ENCODE measurements around the gene IMP3. TPM values are rescaled to one million over a fixed set of nuclear protein-coding genes. Genes with fewer than 3 reads are reported as not detected.

Gene IMP3
- total RNA-seq, 2 donors from 2014 or later = 52.2 to 58.2 TPM

- Histone ChIP-seq H3K9ac (ENCODE audit: extremely low read depth, low read length, poor library complexity, severe bottlenecking) (peak overlapping the region; percentile 49), H3K36me3 (ENCODE audit: control insufficient read depth, insufficient read depth, low read length) (no peaks in the 10 kb centered on the region), H3K27me3 (ENCODE audit: control insufficient read depth, insufficient read depth, low read length, poor library complexity, severe bottlenecking) (no peaks in the 10 kb centered on the region), H3K27ac (ENCODE audit: low read depth, low read length) (no peak overlapping the region), H3K9me3 (ENCODE audit: control insufficient read depth, low read length) (no peaks in the 10 kb centered on the region), H3K4me3 (ENCODE audit: low read length) (peak overlapping the region; percentile 14), H3K4me1 (ENCODE audit: control insufficient read depth, insufficient read depth, low read length) (peaks cover 14% of the 10 kb centered on the region)
- 85 to 91% methylated on average over 11 of the region's 11 CpGs for WGBS, 2 experiments (ENCODE audit: insufficient coverage in 1 of 2, insufficient read length in 1 of 2)
- Mint-ChIP-seq H3K36me3 (ENCODE audit: low read depth) (peaks cover 3% of the 10 kb centered on the region), H3K9me3 (no peaks in the 10 kb centered on the region), H3K27ac (peak overlapping the region; percentile 96), H3K27me3 (ENCODE audit: insufficient read depth) (no peaks in the 10 kb centered on the region), H3K4me1 (peaks cover 19% of the 10 kb centered on the region), H3K4me3 (peak overlapping the region; percentile 29)
- DNase-seq = peak; percentile 72
- no peak for TF ChIP-seq CTCF (conservative IDR thresholded peaks at IDR 0.05)
Measured at GRCh38 chr15:75671730-75672602, 31.9 kb upstream of the IMP3 start.

- Histone ChIP-seq H3K4me1 (ENCODE audit: control insufficient read depth, insufficient read depth, low read length) (peaks cover 14% of the 10 kb centered on the region), H3K4me3 (ENCODE audit: low read length) (no peak overlapping the region), H3K36me3 (ENCODE audit: control insufficient read depth, insufficient read depth, low read length) (no peaks in the 10 kb centered on the region), H3K9me3 (ENCODE audit: control insufficient read depth, low read length) (no peaks in the 10 kb centered on the region), H3K27me3 (ENCODE audit: control insufficient read depth, insufficient read depth, low read length, poor library complexity, severe bottlenecking) (no peaks in the 10 kb centered on the region), H3K27ac (ENCODE audit: low read depth, low read length) (no peak overlapping the region), H3K9ac (ENCODE audit: extremely low read depth, low read length, poor library complexity, severe bottlenecking) (no peak overlapping the region)
- H3K9me3 Mint-ChIP-seq = no peaks in the 10 kb centered on the region
- WGBS, 2 experiments (ENCODE audit: insufficient coverage in 1 of 2, insufficient read length in 1 of 2) = 77 to 79% methylated on average over 6 of the region's 6 CpGs
- no peak overlapping the region for H3K27ac Mint-ChIP-seq
- no peak for TF ChIP-seq CTCF (conservative IDR thresholded peaks at IDR 0.05)
- DNase-seq = no peak
- H3K36me3 Mint-ChIP-seq (ENCODE audit: low read depth) = peaks cover 3% of the 10 kb centered on the region
- peaks cover 19% of the 10 kb centered on the region for H3K4me1 Mint-ChIP-seq
- no peak overlapping the region for H3K4me3 Mint-ChIP-seq
- H3K27me3 Mint-ChIP-seq (ENCODE audit: insufficient read depth) = no peaks in the 10 kb centered on the region
Measured at GRCh38 chr15:75669879-75670212, 29.8 kb upstream of the IMP3 start.

DNA sequence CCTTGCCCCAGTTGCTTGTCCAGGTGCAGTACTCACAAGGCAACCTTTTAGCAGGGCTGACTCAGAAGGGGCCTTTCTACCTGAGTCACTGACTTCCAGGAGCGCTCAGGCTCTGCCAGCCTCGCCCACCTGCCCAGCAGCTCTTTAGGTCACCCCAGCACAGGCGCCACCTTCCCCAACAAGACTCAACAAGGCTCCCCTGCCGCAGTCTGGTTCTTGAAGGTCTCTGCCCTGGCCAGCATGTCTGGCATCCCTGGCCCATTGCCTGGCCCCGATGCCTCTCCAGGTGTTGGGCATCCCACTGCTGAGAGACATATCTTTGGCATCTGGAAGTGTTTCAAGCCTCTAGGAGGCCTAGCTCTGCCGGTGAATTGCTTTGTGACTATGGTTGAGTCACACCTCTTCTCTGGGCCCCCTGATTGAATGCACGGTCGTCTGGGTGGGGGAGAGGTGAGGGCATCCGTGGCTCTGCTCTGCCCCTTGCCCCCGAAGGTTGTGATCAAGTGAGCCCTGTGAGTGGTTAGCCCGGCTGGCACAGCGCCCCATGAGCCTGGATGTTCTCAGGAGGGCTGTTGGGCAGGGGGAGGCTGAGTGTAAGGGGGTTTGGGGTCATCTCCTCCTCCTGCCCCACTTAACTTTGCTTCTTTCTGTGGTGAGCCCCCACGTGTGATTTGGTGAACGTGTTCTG, 29.3 kb upstream of the IMP3 start:
- Histone ChIP-seq H3K9me3 (ENCODE audit: control insufficient read depth, low read length) (no peaks in the 10 kb centered on the region), H3K36me3 (ENCODE audit: control insufficient read depth, insufficient read depth, low read length) (no peaks in the 10 kb centered on the region), H3K27ac (ENCODE audit: low read depth, low read length) (no peak overlapping the region), H3K27me3 (ENCODE audit: control insufficient read depth, insufficient read depth, low read length, poor library complexity, severe bottlenecking) (no peaks in the 10 kb centered on the region), H3K4me3 (ENCODE audit: low read length) (no peak overlapping the region), H3K4me1 (ENCODE audit: control insufficient read depth, insufficient read depth, low read length) (peaks cover 14% of the 10 kb centered on the region), H3K9ac (ENCODE audit: extremely low read depth, low read length, poor library complexity, severe bottlenecking) (no peak overlapping the region)
- H3K27me3 Mint-ChIP-seq (ENCODE audit: insufficient read depth) = no peaks in the 10 kb centered on the region
- H3K4me3 Mint-ChIP-seq = no peak overlapping the region
- H3K36me3 Mint-ChIP-seq (ENCODE audit: low read depth) = peaks cover 3% of the 10 kb centered on the region
- no peak overlapping the region for H3K27ac Mint-ChIP-seq
- H3K4me1 Mint-ChIP-seq = peaks cover 23% of the 10 kb centered on the region
- TF ChIP-seq CTCF (conservative IDR thresholded peaks at IDR 0.05) = no peak
- no peak for DNase-seq
- WGBS, 2 experiments (ENCODE audit: insufficient coverage in 1 of 2, insufficient read length in 1 of 2) = 90 to 95% methylated on average over 6 to 14 of the region's 14 CpGs
- H3K9me3 Mint-ChIP-seq = no peaks in the 10 kb centered on the region

Measured in endodermal cell (in vitro differentiated cells).